GM21447 (cell line): ENCODE results near the gene SPATA3.
"Not testable (repeated sequence)": the region's sequence is repeated elsewhere in the genome, so short reads cannot be mapped to it uniquely, and the experiment has no call there.

ENCODE experiments used
- ATAC-seq: cut with Tn5 transposase; IDR thresholded peaks from one replicate; pipeline ENCODE4 v1.9.1; 2021; ENCODE audit not compliant: unreplicated experiment

SPATA3 gene

GRCh38 chr2:230991598-230991997, 4.3 kb upstream of the SPATA3 start:
- ATAC-seq = no peak

- ATAC-seq = no peak
Observed at GRCh38 chr2:230996661-230997060, 740 bp downstream of the SPATA3 start.

GRCh38 chr2:230998882-230999281, 3.0 kb downstream of the SPATA3 start:
- ATAC-seq = no peak

- ATAC-seq = no peak
Observed at GRCh38 chr2:230999477-230999876, 3.6 kb downstream of the SPATA3 start.

- ATAC-seq = no peak
Observed at GRCh38 chr2:231000211-231000904, 4.4 kb downstream of the SPATA3 start.

GRCh38 chr2:231001036-231001435, 5.1 kb downstream of the SPATA3 start:
- no peak for ATAC-seq

GRCh38 chr2:231001921-231002320, 6.0 kb downstream of the SPATA3 start:
- ATAC-seq = no peak

- no peak for ATAC-seq
Observed at GRCh38 chr2:231002641-231003040, 6.7 kb downstream of the SPATA3 start.

GRCh38 chr2:231003186-231003585, 7.3 kb downstream of the SPATA3 start:
- ATAC-seq = no peak

GRCh38 chr2:231004930-231005329, 9.0 kb downstream of the SPATA3 start:
- not testable (repeated sequence) for ATAC-seq

- no peak for ATAC-seq
Observed at GRCh38 chr2:231007286-231008098, 11.6 kb downstream of the SPATA3 start.

GRCh38 chr2:231008131-231008530, 12.2 kb downstream of the SPATA3 start:
- no peak for ATAC-seq

GRCh38 chr2:231009236-231009919, 13.5 kb downstream of the SPATA3 start:
- no peak for ATAC-seq

GRCh38 chr2:231010201-231010730, 14.3 kb downstream of the SPATA3 start:
- no peak for ATAC-seq

- no peak for ATAC-seq
Observed at GRCh38 chr2:231011526-231011925, 15.6 kb downstream of the SPATA3 start.

- no peak for ATAC-seq
Observed at GRCh38 chr2:231012463-231012862, 16.5 kb downstream of the SPATA3 start.

GRCh38 chr2:231013820-231014219, 17.9 kb downstream of the SPATA3 start:
- no peak for ATAC-seq

- no peak for ATAC-seq
Observed at GRCh38 chr2:231015478-231015877, 19.6 kb downstream of the SPATA3 start.

GRCh38 chr2:231015926-231016325, 20.0 kb downstream of the SPATA3 start:
- ATAC-seq = no peak

GRCh38 chr2:231016566-231017230, 20.8 kb downstream of the SPATA3 start:
- no peak for ATAC-seq

- ATAC-seq = no peak
Observed at GRCh38 chr2:231017231-231017598, 21.3 kb downstream of the SPATA3 start.
